HG03064 (cell line): Measurements from ENCODE around the gene L3MBTL4.
"Not testable (repeated sequence)": the region's sequence is repeated elsewhere in the genome, so short reads cannot be mapped to it uniquely, and the experiment has no call there.

Source experiments
- ATAC-seq: cut with Tn5 transposase; IDR thresholded peaks from one replicate; pipeline ENCODE4 v1.9.1; 2021; ENCODE audit warnings: low read depth; ENCODE audit not compliant: unreplicated experiment

The L3MBTL4 gene

DNA sequence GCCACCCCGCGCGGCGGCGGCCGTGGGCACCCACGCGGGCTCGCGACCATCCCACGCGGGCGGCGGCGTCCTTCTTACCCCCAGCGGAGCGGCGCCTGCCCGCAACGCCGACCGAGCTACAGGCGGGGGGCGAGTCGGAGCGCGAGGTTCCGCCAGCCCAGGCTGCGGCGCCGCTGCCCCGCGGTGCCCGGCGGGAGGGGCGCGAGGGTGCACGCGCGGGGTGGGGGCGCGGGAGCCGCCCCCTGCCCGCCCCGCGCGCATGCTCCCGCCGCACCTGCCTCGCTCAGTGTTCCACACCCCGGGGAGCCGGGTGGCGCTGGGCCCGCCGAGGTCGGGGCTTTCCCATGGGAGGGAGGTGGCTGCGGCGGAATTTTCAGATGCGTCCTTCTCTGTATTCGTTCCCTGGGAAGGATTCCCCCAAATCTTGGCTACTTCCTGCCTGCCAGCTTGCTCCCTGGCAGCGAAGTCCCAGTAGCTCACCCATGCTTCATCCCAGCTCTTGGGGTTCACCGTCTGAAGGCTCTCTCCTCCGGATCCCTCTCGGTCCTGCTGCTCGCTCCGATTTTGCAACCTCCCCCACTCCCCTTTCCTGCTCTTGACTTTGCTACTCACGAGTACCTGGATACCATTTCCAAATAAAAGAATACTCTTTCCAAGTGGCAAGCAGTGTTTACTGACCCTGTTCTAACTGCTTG lies at the start of gene L3MBTL4:
Gene L3MBTL4, minus strand, starts transcription at position 189 of the 695 bp plus-strand sequence. CDS start 103,286 bp downstream, outside the sequence.
- ATAC-seq = peak; percentile 53

DNA sequence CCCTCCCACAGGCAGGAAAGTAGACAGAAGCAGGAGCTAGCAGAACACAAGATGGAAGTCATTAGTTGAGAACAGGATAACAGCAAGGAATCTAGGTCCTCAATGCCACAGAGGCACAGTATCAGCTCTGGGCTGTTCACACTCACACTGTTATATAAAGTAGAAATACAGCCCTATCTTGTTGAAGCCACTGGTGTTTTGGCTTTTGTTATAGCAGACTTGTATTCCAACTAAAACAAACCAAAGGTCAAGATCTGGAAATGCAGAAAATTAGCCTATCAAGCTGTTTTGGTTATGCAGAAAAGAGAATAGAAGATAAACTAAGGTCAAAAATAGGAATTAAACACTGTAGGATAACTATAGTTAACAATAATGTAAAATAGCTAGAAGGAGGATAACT lies 37.5 kb upstream of the L3MBTL4 start:
- no peak for ATAC-seq

DNA sequence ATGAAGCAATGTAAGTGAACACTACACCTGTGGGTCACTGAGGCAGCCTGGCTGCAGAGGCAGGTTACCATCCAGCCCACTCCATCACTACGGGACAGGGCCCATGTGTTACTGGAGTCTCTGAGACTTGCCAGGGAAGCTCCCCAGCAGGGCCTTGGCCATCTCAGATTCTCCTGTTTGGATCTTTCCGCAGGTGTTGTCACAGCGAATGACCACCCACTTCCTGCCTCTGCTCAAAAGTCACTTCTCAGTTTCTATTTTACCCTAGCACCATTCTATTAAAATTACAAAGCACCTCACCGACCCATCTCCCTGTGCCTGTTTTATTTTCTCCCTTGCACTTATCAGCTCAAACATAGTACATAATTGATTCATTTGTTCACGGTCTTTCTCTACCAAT lies 34.5 kb upstream of the L3MBTL4 start:
- ATAC-seq = no peak

DNA sequence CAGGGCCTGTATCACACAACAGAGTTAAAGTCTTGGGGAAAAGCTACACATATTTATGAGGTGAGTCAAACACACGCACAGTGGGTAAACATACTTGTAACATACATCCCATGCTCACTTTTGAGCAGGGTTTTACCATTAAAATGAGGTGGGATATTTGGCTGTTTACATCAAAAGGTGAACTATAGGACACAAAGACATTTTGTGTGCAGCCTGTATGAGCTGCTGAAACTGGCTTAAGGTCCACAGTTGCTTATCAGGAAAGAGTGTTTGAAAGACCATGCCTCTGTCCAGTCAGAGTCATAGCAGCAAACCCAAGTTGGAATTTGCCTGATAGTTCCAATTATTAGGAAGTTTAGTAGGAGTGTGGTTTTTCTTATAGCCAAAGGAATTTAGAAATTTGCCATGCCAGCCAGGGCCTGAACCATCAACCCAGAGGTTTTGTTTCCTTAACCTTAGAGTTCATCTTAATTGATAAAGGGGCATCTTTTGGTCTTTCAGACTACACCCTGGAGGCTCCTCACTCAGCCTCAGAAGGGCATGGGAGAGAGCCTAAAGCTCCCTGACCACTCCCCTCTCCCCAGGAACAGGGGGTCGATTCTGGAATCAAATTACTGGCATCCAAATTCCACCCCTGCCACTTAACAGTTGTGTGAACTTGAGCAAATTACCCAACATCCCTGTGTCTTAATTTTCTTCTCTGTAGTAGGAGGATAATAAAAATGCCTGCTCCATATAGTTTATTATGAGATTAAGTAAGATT lies 29.9 kb upstream of the L3MBTL4 start:
- ATAC-seq = no peak

DNA sequence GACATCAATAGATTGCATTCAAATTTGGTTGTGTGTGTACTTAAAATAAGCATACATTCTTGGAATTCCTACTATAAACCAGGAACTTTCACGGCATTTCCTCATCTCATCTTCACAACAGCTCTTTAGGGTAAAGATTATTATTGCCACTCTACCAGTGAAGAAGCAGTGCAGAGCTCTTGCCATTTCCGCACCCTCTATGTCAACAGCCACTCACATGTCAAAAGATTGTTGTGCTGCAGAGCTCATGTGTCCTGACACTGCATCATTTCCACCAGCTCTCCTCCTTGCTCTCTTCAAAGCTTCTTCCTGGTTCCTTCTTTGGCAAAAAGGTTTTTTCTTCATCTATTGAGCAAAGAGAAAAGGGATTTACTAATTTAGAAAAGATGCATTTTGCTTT lies 26.5 kb upstream of the L3MBTL4 start:
- ATAC-seq = no peak

DNA sequence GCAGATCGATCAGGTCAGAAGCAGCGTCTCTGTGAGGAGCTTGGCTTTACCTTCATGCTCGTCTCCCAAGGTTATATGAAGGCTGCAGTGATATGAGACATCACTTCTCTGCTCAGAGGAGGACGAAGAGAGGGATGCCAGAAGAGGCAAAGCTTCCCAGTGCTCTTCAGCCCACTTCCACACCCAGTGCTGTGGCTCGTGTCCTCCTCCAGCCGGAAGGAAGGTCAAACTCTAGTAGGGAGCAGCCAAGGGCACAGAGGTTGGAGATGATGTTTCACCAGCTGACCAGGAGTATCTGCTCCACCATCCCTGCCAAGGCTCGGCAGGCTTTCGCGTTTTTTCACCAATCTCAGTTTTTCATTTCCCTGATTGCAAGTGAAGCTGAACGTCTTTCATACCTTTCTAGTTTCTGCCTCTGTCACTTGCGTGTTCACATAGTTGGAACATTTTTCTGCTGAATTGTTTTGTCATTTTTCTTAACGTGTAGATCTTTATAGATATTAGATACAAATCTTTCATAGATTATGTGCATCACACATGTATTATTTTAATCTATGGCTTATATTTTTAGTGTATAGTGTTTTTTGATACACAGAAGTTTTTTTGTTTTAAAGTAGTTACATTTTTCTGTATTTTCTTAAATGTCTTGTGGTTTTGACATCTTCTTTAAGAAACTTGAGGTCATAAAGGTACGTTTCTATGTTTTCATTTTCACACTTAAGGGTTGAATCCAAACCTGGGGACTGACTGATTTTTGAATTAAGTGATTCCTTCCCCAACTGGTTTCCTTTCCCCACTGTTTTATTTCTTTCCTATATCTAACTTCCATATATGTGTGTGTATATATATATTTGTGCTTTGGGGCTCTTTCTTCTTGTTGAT lies 23.5 kb upstream of the L3MBTL4 start:
- no peak for ATAC-seq

DNA sequence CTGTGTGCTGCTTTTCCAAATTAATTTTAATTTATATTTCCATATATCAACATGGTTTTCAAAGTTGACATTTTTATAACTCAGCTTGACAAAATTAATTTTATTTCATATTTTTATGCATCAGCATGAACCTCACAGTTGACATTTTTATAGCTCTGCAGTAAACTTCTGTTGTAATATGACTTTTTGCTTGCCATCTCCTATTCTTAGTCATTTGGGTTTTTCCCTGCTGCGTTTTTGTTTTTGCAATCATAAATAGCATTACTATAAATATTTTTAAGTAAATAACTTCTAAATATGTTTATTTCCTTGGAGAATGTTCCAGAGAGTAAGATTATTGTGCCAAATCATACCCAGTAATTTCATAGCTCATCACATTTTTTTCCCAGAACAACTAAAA lies 21.0 kb upstream of the L3MBTL4 start:
- no peak for ATAC-seq

DNA sequence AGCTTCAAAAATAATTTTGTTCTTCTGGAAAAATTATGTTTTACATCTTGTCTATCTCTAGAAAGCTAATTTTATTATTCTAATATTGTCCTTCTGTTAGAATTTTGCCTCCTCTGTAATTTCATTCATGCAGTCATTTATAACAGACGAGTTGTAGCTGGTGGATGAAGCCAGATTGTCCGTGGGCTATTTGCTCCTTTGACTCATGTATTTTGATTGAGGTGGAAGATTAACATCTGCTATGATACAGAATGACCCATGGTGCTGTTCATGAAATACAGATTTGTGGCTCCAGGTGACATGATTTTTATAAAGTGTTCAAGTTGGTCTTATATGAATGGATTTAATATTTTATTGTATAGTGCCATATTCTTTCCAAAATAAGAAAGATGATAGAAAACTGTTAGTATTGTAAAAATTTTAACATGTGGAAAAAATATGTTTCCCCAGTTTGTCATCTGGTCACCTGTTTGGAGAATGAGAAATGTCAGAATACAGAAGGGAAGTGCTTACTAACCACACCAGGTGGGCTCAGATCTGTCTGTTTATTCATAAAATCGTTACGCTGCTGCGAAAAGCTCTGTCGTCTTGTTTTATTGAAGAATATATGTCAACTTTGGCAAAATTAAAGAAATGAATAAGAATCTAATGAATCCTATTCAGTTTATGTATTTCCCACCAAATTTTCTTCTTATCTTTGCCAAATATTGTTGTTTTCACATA lies 20.4 kb upstream of the L3MBTL4 start:
- ATAC-seq = no peak

DNA sequence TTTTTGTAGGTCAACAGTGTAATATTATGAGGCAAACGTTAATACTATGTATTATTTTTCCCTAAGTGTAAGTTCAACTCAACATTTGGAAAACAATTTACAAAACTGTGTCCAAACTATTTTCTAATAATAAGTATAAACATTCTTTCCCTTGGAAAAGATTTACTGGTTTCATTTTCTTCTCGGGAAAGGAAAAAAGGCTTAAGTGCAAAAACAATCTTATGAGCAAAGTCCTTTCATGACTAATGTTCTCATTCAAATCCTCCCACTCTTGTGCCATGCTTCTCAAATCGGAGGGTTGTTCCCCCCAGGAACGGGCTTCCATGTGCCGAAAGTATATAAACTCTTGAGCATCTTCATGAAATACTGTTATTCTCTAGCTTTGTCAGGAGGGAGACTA lies 19.8 kb upstream of the L3MBTL4 start:
- ATAC-seq = no peak

DNA sequence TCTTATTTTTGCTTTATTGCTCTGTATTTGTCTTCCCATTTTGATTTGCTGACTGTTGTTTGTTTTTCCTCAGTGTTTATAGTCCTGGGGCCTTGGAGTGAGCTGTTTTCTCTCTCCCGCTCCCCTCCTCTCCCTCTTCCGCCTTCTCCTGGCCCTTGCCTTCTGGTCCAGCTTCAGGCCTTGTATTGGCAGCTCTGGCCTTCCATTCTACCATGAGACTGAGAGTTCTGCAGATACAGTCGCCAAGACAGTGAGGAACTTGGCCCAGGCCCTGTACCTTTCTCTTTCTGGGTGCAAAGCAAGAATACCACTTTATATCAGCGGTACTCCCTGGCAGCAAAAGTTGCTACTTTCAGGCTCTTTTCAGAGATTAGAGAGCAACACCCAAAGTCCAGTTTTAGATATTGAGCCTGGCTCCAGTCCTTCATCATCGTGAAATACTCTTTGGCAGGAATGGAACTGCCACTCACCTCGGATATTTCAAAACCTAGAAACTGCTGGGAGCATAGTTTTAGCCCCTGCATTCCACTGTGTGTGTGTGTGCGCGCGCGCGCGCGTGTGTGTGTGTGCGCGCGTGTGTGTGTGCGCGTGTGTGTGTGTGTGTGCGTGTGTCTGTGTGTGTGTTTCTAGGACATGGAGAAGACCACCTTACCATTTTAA lies 17.1 kb upstream of the L3MBTL4 start:
- no peak for ATAC-seq

DNA sequence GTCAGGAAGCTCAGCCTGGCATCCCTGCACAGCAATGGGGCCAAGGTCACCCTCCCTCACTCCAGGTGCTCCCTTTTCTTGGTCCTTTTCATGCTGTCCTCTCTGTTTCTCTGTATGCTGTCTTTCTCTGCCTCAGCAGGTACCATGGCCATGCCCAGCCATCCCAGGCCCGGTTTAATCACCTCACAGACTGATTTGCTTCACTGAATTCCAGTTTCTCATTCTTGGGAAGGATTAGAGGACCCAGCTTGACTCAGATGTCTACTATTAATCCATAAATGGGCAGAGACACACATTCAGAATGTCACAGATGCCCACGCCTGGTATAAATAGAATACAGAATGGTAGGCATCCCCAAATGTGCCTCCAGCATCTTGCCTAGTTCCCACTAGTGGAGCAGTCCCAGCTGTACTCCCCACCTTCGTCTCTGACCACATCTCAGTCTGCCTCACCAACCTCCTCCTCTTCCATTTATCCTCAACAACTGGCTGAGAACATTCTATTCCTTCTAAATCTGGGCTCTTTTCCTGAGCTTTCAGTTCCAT lies 14.2 kb upstream of the L3MBTL4 start:
- ATAC-seq = no peak

DNA sequence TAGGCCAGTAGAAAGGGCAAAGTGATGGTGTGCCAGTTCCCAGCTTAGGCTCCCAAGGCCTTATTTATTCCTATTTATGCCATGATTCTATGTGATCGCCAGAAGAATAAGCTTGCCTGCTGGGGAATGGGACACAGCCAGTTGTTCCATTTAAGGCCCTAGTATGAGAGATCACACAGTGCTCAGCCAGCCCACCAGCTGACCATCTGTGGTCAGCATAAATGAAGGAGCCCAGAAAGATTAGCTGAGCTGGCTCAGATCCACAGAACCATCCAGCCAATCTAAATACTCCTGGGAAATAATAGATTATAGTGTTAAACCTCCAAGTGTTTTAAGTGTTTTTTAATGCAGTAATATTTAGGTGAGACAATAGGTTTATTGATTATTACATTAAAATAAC lies 12.6 kb upstream of the L3MBTL4 start:
- no peak for ATAC-seq

DNA sequence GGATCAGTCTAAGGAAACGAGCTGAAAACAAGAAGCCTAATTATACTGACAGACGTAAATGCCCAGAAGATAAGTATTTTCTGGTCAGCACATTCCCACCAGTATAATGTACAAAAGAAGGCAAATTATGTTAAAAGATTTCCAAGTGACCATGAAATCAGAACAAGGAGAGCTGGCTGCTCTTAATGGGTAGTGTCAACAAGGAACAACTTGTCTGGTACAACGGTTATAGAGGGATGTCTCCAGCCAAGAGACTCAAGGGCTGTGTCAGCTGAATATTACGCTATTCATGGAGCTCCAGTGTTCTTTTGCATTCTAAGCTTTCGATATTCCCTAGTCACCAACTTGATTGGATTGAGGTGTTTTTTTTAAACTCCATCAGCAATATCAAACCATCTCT lies 8.6 kb upstream of the L3MBTL4 start:
- no peak for ATAC-seq

DNA sequence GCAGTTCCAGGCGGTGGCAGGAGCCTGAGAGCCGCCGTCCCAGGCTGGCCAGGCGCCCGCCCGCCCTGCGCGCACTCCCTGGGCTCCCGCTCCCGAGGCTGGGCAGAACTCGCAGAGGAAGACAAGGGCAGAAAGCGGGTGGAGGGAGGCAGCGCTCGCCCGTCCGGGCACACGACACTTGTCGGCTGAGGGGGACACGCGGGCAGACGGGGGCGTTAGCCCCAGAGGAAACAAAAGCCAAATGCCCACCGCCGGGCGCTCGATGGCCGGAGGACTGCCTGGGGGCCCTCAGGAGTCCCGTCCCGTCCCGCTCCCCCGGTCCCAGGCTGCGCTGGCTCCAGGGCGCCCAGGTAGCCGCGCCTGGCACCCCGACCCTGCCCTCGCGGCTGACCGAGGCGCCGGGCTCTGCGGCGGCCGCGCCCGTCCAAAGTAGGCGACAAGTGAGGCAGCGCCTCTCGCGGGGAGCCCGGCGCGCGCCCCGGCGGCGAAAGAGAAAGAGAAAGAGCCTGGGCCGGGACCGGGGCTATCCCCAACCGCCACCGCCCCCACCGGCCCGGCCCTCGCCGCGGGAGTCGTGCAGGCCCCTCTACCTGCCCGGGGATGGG lies 491 bp downstream of the L3MBTL4 start:
- ATAC-seq = peak; percentile 82

DNA sequence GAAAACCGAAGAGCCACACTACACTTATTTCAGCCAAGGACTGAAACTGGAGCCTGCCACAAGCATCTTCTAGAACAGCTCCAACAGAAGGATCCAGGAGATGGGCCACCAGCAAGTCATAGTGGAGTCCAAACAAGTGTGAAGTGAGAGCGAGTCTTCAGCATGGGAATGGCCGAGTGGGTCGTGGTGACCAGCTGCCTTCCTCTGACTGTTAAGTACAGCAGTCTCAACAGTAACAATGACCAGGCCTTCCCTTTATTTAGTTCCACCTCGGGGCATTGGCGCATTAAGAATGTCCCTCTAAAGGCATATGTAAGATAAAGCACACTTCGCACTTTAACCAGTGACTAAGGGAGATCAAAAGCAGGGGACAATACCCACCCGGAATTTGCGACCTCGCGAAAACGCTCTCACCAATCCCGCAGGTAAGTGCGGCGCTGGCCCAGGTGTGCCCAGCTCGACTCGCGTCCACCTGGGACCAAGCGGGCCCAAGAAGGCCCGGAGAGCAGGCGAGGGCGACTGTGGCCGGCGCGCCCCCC lies 1.1 kb downstream of the L3MBTL4 start:
- no peak for ATAC-seq

DNA sequence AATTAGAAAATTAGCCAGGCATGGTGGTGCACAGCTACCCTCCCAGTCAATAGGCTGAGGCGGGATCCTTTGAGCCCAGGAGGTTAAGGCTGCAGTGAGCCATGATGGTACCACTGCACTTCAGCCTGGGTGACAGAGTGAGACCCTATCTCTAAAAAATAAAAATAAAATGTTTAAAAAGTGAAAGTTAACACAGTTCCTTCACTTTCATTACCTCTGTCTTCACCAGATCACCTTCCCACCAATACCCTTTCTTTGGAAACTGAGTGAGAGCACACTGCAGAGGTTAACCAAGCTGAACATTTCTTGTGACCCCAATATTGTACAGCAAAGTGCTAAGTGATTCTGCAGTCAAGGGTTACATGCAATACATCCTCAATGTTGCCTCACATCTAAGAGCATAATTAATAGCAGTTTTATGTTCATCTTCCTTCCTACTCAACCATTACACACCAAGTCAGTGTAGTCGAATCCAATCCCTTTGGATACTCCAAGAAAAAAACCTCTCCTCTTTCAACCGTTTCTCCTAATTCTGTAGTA lies 1.7 kb downstream of the L3MBTL4 start:
- no peak for ATAC-seq

DNA sequence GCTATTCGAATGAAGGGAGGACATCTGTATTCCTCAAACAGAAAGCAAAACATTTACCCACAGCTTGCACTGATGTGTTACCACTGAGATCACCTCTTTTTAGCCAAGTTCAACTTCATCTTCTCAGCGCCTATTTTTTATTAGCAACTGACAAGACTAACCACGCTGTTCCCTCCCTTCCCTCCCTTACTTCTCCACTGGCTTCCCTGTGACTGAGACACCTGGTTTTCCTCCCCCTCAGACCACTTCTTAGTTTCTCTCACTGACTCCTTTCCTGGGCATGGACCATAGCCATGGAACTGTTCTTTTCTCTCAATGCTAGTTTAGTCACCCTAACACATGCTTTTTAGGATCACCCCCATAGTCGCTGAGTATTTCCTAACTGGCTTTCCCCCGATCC lies 3.3 kb downstream of the L3MBTL4 start:
- no peak for ATAC-seq

DNA sequence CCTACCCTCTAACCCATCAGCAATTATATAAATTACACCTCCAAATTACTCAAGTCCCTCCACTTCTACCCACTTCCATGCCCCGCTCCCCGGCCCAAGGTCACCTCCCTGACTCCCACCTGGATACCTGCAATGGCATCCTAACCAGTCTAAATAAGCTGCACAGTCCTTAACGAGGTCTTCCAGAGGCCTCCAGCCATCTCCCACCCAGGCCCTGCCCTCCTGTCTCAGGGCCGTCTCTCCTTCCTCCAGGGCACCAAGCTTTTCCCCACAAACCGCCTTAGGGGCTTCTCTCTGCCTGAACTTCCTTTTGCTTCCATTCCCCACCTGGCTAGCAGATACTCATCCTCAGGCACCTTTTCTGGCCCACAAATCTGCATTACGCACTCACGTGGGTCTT lies 4.8 kb downstream of the L3MBTL4 start:
- ATAC-seq = no peak

DNA sequence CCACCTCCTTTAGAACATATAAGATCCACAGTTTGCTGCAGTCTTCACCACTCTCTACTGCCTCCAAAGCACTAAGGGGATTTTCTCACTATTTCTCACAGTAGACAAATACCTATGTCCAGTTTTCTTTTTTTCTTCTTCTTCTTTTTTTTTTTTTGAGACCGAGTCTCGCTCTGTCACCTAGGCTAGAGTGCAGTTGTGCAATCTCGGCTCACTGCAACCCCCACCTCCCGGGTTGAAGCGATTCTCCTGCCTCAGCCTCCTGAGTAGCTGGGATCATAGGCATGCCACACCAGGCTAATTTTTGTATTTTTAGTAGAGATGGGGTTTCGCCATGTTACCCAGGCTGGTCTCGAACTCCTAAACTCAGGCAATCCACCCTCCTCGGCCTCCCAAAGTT lies 6.2 kb downstream of the L3MBTL4 start:
- not testable (repeated sequence) for ATAC-seq
